Central memory CD4-positive, alpha-beta T cell (primary cell): ENCODE results near the gene SPIRE2.
"Not testable (repeated sequence)": the region's sequence is repeated elsewhere in the genome, so short reads cannot be mapped to it uniquely, and the experiment has no call there.

ENCODE experiments used
- DNase-seq: peaks from one replicate; pipeline ENCODE4 v3.0.0; 2022

SPIRE2 gene

GRCh38 chr16:89899879-89900481 lies 71.7 kb downstream of the SPIRE2 start:
- no peak for DNase-seq

GRCh38 chr16:89900885-89901284 lies 72.6 kb downstream of the SPIRE2 start:
- DNase-seq = no peak

DNA sequence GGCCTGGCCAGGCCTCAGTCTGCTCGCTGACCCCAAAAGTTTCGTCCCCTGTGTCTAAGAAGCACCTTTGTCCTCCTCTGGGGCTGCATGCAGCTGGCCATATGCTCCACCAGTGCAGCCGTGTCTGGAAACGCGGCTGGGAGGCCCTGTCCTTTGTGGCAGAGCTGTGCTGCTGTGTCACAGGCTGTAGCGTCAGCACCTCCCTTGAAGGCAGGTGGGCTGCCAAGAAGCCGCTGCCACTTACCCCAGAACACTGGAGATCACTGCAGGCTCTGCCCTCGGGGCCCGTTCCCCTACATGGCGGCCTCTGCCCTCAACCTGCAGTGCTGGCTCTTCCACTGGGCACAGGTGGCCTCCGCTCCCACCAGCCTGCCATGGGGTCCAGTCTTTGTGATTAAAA lies 74.7 kb downstream of the SPIRE2 start:
- DNase-seq = no peak

- no peak for DNase-seq
Observed at GRCh38 chr16:89903908-89904515, 75.7 kb downstream of the SPIRE2 start.

GRCh38 chr16:89904606-89905510 lies 76.6 kb downstream of the SPIRE2 start:
- DNase-seq = no peak

- no peak for DNase-seq
Observed at GRCh38 chr16:89905511-89906139, 77.3 kb downstream of the SPIRE2 start.

GRCh38 chr16:89906140-89907025 lies 78.1 kb downstream of the SPIRE2 start:
- no peak for DNase-seq

DNA sequence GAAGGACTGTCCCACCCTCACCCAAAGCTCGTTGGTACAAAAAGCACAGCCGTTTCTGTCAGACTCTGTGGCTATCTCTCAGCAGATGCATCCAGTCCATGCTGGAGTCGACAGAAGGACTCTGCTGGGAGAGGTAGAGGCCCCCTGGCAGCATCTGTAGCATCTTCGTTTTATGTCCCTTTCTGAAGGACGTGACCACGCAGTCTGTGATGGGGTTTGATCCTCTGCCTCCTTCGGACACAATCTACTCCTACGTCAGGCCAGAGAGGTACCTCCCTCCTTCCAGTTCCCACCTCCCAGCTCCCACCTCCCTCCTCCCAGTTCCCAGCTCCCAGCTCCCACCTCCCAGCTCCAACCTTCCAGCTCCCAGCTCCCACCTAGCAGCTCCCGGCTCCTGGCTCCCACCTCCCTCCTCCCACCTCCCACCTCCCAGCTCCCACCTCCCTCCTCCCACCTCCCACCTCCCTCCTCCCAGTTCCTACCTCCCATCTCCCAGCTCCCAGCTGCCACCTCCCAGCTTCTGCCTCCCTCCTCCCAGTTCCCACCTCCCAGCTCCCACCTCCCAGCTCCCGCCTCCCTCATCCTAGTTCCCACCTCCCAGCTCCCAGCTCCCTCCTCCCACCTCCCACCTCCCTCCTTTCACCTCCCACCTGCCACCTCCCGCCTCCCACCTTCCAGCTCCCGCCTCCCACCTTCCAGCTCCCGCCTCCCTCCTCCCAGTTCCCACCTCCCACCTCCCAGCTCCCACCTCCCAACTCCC lies 79.0 kb downstream of the SPIRE2 start:
- no peak for DNase-seq

DNA sequence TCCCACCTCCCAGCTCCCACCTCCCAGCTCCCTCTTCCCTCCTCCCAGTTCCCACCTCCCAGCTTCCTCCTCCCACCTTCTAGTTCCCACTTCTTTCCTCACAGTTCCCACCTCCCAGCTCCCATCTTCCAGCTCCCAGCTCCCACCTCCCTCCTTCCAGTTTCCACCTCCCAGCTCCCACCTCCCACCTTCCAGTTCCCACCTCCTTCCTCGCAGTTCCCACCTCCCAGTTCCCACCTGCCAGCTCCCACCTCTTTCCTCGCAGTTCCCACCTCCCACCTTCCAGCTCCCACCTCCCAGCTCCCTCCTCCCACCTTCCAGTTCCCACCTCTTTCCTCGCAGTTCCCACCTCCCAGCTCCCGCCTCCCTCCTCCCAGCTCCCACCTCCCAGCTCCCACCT lies 80.0 kb downstream of the SPIRE2 start:
- DNase-seq = no peak

- DNase-seq = peak; percentile 61
Observed at GRCh38 chr16:89909777-89910716, 81.8 kb downstream of the SPIRE2 start.

DNA sequence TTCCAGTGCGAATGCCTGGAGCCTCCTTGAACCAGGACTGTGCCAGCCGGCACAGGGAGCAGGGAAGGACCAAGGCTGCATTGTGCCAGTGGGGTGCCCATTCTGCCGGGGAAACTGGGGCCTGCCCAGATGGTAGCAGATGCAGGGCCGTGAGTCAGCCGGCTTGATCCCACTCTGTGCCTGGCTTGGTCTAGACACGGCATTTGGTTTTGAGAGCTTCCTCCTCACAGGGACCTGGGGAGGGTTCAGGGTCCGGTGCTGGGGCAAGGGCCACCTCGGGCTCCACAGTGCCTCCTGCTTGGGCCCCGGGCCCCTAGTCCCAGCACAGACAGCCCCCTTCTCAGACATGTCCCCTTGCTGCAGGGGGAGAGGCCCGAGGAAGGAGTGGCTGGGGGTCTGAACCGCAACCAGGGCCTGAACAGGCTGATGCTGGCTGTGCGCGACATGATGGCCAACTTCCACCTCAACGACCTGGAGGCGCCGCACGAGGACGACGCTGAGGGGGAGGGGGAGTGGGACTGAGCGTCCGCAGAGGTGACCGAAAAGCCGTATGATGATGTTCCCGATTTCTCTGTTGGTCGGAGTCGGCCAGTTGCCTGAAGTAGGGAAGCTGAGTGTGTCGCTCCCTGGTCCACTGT lies 82.6 kb downstream of the SPIRE2 start:
- no peak for DNase-seq

DNA sequence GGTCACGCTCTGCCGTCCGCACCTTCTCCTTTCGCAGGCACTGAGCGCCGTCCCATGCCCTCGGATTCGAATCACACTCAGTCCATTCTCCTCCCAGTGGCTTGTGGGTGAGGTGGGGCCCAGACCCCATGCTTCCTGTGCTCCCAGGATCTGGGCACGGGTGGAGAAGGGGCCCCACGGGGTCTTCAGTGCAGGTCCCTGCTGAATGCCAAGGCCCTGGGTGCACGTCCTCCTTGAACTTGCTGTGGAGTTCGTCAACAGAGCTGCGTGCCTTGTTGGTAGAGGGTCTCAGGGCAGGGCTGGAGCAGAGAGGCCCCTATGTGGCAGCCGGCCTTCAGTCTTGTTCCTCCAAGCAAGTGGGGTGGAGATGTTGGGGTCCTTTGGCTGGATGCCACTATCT lies 83.1 kb downstream of the SPIRE2 start:
- DNase-seq = no peak

DNA sequence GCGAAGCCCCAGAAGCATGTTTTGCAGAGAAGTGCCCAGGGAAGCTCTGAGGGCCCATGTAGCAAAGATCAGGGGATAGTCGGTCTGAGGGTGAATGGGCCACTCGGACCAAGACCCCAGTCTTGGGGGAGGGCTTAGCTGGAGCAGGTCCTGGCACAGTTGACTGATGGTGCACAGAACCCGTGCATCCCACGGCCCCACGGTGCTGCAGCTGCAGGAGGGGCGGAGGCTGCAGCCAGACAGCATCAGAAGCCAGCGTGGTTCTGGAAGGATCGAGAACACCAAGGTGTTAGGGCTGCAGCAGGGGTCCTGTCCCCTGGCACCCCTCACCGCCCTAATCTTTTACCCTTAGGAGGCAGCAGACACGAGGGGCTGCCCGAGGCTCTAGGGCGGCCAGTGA lies 83.9 kb downstream of the SPIRE2 start:
- DNase-seq = no peak

- no peak for DNase-seq
Observed at GRCh38 chr16:89912627-89913026, 84.4 kb downstream of the SPIRE2 start.

GRCh38 chr16:89913408-89914387 lies 85.4 kb downstream of the SPIRE2 start:
- no peak for DNase-seq

GRCh38 chr16:89914642-89915285 lies 86.5 kb downstream of the SPIRE2 start:
- DNase-seq = not testable (repeated sequence)

DNA sequence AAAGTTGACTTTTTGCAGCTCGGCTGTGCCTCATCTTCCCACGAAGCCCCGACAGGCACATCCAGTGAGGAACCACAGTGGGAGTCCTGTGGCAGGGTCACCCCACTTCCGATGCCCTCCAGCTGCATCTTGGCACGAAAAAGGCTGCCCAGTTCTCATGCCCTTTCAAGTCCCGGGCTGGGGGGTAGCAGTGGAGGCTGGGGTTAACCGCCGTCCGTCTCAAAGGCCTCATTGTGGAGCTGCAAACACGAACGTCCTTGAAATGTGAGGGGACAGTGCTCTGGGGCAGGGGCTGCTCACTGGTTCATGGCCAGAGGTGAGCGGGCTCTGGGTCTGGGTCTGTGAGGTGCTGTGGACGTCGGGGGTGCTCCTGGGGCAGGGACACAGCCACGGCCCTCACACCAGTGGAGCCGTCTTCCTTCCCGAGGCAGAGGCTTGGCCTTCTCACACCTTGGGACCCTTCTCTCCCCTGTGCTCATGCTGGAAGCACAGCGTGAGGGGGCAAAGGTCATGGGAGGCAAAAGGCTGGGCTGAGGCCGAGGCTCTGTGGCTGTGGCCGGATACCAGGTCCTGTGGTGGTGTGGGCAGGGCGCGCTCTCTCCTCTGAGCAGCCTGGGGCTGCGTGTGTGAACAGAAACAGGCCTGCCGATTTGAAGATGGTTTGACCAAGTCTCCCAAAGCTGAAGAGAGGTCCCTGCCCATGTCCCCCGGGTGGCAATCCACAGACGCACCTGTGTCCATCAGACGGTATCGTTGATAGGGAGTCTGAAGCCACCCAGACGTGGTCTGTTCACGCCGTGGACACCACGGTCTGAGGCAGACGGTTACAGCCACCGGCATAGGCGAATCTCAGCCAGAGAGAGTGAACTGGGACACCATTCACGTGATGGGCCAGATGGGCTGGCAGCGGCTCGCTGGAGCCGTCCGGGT lies 87.3 kb downstream of the SPIRE2 start:
- DNase-seq = no peak
